GM12878 (cell line): Measurements from ENCODE around the gene PINLYP.

Experiments used
- PML ChIP-seq: IDR thresholded peaks from 2 replicates; pipeline ENCODE4 v1.6.1; 2012; ENCODE audit warnings: low read length, inconsistent platforms
- POLR2AphosphoS5 ChIP-seq: IDR thresholded peaks from 2 replicates; pipeline ENCODE4 v1.6.1; 2011; ENCODE audit warnings: mild to moderate bottlenecking, low read length, inconsistent platforms
- RAD21 ChIP-seq: IDR thresholded peaks from 2 replicates; pipeline ENCODE4 v1.6.1; 2011; ENCODE audit warnings: mild to moderate bottlenecking, low read depth, low read length, moderate library complexity; ENCODE audit not compliant: insufficient read depth
- RUNX3 ChIP-seq: IDR thresholded peaks from 2 replicates; pipeline ENCODE4 v1.6.1; 2012; ENCODE audit warnings: low read length, inconsistent platforms
- SUZ12 ChIP-seq: fragments of 200-600 bp; sonication (generic); IDR thresholded peaks from one replicate; pipeline ENCODE4 v1.6.1; 2018; ENCODE audit warnings: antibody characterized with exemption, mild to moderate bottlenecking; ENCODE audit not compliant: unreplicated experiment

DNA sequence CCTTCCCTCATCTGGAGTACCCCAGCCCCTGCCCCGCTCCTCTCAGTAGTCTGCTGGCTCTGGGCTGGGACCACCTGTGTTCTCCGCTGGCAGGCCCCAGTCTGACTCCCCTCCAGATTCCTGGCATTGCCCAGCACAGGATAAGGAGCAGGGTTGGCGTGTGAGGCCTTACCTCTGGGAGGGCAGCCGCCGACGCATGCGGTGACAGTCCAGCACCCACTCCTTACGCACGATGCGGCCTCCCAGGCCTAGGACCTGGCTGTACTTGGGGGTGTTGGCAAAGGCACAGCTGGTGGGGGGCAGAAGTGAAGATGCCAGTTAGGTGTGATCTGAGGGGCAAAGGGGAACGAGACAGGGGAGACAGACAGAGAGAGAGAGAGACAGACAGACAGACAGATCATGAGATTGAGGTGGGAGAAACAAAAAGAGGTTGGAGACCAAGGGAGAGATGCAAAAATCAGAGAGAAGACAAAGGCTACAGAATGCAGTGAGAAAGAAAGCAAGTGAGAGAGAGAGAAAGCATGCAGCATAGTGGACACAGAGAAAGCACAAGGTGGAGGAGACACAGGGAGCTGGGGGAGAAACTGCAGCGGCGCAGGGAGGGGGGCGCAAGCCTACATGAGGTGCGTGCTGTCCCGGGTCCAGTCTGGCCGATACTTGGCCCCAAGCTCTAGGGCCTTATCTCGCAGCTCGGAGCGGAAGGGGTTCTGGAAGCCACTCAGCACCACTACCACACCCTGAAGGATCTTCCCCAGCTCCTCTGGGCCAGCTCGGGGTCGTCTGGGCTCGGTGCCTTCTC lies 24.0 kb upstream of the PINLYP start:
- no peak for TF ChIP-seq PML
- no peak for TF ChIP-seq RUNX3
- no peak for TF ChIP-seq SUZ12
- no peak for TF ChIP-seq RAD21
- TF ChIP-seq POLR2AphosphoS5, result no peak
